Dendritic cell treated with granulocyte-macrophage colony-stimulating factor and Interleukin-4, amounts not matched to agents 40 ng/mL and 50 ng/mL, for 4 days (primary cell): ENCODE measurements around the gene RARB.

Source experiments
- H3K27ac Mint-ChIP-seq: one replicate; pipeline ENCODE4 v1.8.0; 2022; ENCODE audit warnings: mild to moderate bottlenecking, mixed read lengths
- H3K27me3 Mint-ChIP-seq: one replicate; pipeline ENCODE4 v1.8.0; 2022; ENCODE audit warnings: mild to moderate bottlenecking, mixed read lengths
- H3K36me3 Mint-ChIP-seq: one replicate; pipeline ENCODE4 v1.8.0; 2022; ENCODE audit warnings: low read depth, mixed read lengths
- H3K4me1 Mint-ChIP-seq: one replicate; pipeline ENCODE4 v1.8.0; 2022; ENCODE audit warnings: low read depth, mixed read lengths
- H3K4me3 Mint-ChIP-seq: one replicate; pipeline ENCODE4 v1.8.0; 2022; ENCODE audit warnings: mild to moderate bottlenecking, moderate library complexity, mixed read lengths
- H3K9me3 Mint-ChIP-seq: one replicate; pipeline ENCODE4 v1.8.0; 2022; ENCODE audit warnings: mixed read lengths
- intact Hi-C: fragments of 100-400 bp; cut with micrococcal nuclease; formaldehyde crosslinking; loops from one replicate; pipeline ENCODE4 v1.15.0; 2022

Gene RARB

DNA sequence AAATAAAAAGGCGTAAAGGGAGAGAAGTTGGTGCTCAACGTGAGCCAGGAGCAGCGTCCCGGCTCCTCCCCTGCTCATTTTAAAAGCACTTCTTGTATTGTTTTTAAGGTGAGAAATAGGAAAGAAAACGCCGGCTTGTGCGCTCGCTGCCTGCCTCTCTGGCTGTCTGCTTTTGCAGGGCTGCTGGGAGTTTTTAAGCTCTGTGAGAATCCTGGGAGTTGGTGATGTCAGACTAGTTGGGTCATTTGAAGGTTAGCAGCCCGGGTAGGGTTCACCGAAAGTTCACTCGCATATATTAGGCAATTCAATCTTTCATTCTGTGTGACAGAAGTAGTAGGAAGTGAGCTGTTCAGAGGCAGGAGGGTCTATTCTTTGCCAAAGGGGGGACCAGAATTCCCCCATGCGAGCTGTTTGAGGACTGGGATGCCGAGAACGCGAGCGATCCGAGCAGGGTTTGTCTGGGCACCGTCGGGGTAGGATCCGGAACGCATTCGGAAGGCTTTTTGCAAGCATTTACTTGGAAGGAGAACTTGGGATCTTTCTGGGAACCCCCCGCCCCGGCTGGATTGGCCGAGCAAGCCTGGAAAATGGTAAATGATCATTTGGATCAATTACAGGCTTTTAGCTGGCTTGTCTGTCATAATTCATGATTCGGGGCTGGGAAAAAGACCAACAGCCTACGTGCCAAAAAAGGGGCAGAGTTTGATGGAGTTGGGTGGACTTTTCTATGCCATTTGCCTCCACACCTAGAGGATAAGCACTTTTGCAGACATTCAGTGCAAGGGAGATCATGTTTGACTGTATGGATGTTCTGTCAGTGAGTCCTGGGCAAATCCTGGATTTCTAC is at the start of gene RARB:
Gene RARB, plus strand, starts transcription at position 322 of the 847 bp plus-strand sequence. Its CDS starts 469 bp downstream, at position 791.
- Mint-ChIP-seq H3K4me3 (peak within 1 kb of the TSS; percentile 52), H3K9me3 (no peaks in the 10 kb centered on the region), H3K36me3 (no peaks in the 10 kb centered on the region), H3K27ac (no peak within 1 kb of the TSS), H3K4me1 (peaks cover 12% of the 10 kb centered on the region), H3K27me3 (peaks cover 52% of the 10 kb centered on the region)
- intact Hi-C loops, result no loop called here

- no peak overlapping the region for H3K27ac Mint-ChIP-seq
- intact Hi-C loops, result no loop called here
Measured at GRCh38 chr3:25378786-25379311, 49.2 kb upstream of the RARB start.

DNA sequence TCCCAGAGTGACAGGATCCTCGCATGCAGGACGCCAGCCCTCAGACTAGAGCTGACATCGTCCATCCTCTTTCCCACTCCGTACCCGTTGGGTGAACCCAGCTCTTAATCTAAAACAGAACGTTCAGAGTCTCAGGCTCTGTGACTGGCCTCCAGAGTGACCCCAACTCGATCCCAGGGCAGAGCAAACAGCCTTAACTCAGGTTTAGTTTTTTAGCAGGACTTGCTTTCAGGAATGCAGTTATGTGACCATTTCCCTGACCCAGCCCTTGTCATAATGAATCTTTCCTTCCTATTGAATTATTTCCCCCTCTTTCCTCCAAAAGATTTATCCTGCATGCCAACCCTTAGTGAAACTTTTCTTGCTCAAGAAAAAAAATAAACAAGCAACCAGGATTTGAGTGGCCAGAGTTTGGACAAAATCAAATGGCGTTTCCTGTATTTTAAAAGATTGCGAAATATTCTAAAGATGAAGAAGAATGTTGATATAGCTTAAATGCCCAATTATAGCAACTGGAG is 47.8 kb upstream of the RARB start:
- no peaks in the 10 kb centered on the region for H3K9me3 Mint-ChIP-seq
- H3K27ac Mint-ChIP-seq, result no peak overlapping the region
- H3K27me3 Mint-ChIP-seq, result no peaks in the 10 kb centered on the region
- no peak overlapping the region for H3K4me3 Mint-ChIP-seq
- no peaks in the 10 kb centered on the region for H3K36me3 Mint-ChIP-seq
- intact Hi-C loops, result no loop called here
- H3K4me1 Mint-ChIP-seq, result no peaks in the 10 kb centered on the region

More at GRCh38 chr3:25378786-25379311, 49.2 kb upstream of the RARB start:
- Mint-ChIP-seq H3K9me3 (no peaks in the 10 kb centered on the region), H3K4me1 (no peaks in the 10 kb centered on the region), H3K36me3 (no peaks in the 10 kb centered on the region), H3K27me3 (no peaks in the 10 kb centered on the region), H3K4me3 (no peak overlapping the region)

GRCh38 chr3:25381083-25381482 is 47.0 kb upstream of the RARB start:
- H3K27ac Mint-ChIP-seq, result no peak overlapping the region
- no peaks in the 10 kb centered on the region for H3K9me3 Mint-ChIP-seq
- H3K27me3 Mint-ChIP-seq, result no peaks in the 10 kb centered on the region
- no peak overlapping the region for H3K4me3 Mint-ChIP-seq
- H3K4me1 Mint-ChIP-seq, result no peaks in the 10 kb centered on the region
- no peaks in the 10 kb centered on the region for H3K36me3 Mint-ChIP-seq
- intact Hi-C loops, result no loop called here

DNA sequence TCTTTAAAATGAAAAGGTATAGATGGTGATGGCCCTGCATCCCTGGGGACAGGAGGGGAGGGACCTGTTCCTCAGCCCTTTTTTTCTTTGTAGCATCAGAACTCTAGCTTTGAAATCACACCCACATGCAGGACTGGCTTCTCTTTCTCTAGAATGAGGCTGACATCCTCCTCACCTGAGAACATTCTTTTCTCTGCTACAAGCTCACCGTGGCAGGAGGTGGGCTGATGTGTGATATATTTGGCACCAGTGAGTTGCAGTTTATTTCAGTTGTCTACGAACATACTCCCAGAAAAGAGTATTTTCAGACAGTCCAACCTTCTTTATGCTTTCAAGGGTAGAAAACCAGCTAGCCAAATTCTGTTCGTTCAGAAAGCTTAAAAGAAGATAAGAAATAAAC is 43.6 kb upstream of the RARB start:
- Mint-ChIP-seq H3K27ac (no peak overlapping the region), H3K27me3 (no peaks in the 10 kb centered on the region), H3K4me3 (no peak overlapping the region), H3K9me3 (no peaks in the 10 kb centered on the region), H3K4me1 (no peaks in the 10 kb centered on the region), H3K36me3 (no peaks in the 10 kb centered on the region)
- intact Hi-C loops, result no loop called here

- Mint-ChIP-seq H3K36me3 (no peaks in the 10 kb centered on the region), H3K4me1 (no peaks in the 10 kb centered on the region), H3K27ac (no peak overlapping the region), H3K4me3 (no peak overlapping the region), H3K9me3 (no peaks in the 10 kb centered on the region), H3K27me3 (no peaks in the 10 kb centered on the region)
- intact Hi-C loops, result no loop called here
Measured at GRCh38 chr3:25385807-25386460, 42.1 kb upstream of the RARB start.

- intact Hi-C loops, result no loop called here
- Mint-ChIP-seq H3K36me3 (no peaks in the 10 kb centered on the region), H3K27me3 (no peaks in the 10 kb centered on the region), H3K9me3 (no peaks in the 10 kb centered on the region), H3K4me1 (no peaks in the 10 kb centered on the region), H3K4me3 (no peak overlapping the region), H3K27ac (no peak overlapping the region)
Measured at GRCh38 chr3:25386686-25387255, 41.3 kb upstream of the RARB start.

- Mint-ChIP-seq H3K27ac (no peak overlapping the region), H3K4me3 (no peak overlapping the region), H3K9me3 (no peaks in the 10 kb centered on the region), H3K27me3 (no peaks in the 10 kb centered on the region), H3K4me1 (no peaks in the 10 kb centered on the region), H3K36me3 (no peaks in the 10 kb centered on the region)
- intact Hi-C loops, result no loop called here
Measured at GRCh38 chr3:25390605-25391004, 37.5 kb upstream of the RARB start.

GRCh38 chr3:25396251-25396650 is 31.8 kb upstream of the RARB start:
- H3K36me3 Mint-ChIP-seq, result no peaks in the 10 kb centered on the region
- intact Hi-C loops, result no loop called here
- no peaks in the 10 kb centered on the region for H3K27me3 Mint-ChIP-seq
- H3K9me3 Mint-ChIP-seq, result peaks cover 17% of the 10 kb centered on the region
- H3K27ac Mint-ChIP-seq, result no peak overlapping the region
- H3K4me1 Mint-ChIP-seq, result no peaks in the 10 kb centered on the region
- H3K4me3 Mint-ChIP-seq, result no peak overlapping the region

DNA sequence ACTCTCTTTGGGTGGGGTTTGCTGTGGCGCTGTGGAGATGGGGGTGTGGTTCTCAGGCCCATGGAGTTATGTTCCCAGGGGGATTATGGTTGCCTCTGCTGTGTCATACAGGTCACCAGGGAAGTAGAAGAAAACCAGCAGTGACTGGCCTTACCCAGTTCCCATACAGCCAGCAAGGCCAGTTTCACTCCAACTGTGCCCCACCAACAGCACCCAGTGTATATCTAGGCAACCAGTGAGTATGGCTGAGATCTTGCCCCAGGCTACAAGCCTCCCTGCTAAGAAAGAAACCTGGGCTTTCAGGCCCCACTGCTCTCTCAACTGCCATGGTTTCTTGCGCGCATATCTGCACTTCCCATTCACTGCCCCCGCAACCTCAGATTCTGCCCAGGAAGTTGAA is 31.4 kb upstream of the RARB start:
- H3K9me3 Mint-ChIP-seq, result peaks cover 17% of the 10 kb centered on the region
- H3K27ac Mint-ChIP-seq, result no peak overlapping the region
- intact Hi-C loops, result no loop called here
- no peaks in the 10 kb centered on the region for H3K36me3 Mint-ChIP-seq
- H3K4me3 Mint-ChIP-seq, result no peak overlapping the region
- H3K27me3 Mint-ChIP-seq, result no peaks in the 10 kb centered on the region
- H3K4me1 Mint-ChIP-seq, result no peaks in the 10 kb centered on the region

- Mint-ChIP-seq H3K9me3 (peaks cover 17% of the 10 kb centered on the region), H3K27me3 (no peaks in the 10 kb centered on the region), H3K36me3 (no peaks in the 10 kb centered on the region), H3K4me1 (no peaks in the 10 kb centered on the region), H3K4me3 (no peak overlapping the region), H3K27ac (no peak overlapping the region)
- intact Hi-C loops, result no loop called here
Measured at GRCh38 chr3:25397150-25397549, 30.9 kb upstream of the RARB start.

DNA sequence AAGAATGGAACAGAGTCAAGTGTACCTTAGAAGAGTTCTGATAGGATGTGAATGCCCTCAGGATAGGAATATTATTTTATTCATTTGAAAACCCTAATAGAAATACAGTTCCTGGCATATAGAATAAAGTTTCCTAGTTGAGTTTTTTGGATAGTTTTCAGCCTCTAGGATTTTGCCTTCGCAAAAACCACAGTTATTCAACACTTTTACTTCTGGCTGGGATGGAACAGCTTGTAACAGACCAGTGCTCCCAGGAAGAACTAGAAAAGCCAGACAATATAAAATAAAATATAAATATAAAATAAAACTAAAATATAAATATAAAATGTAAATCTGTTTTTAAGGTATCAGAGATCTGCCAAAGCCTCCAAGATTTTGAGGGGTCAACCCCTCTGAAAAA is 27.5 kb upstream of the RARB start:
- Mint-ChIP-seq H3K27me3 (no peaks in the 10 kb centered on the region), H3K27ac (no peak overlapping the region), H3K4me1 (no peaks in the 10 kb centered on the region), H3K9me3 (peaks cover 17% of the 10 kb centered on the region), H3K4me3 (no peak overlapping the region), H3K36me3 (no peaks in the 10 kb centered on the region)
- intact Hi-C loops, result no loop called here

DNA sequence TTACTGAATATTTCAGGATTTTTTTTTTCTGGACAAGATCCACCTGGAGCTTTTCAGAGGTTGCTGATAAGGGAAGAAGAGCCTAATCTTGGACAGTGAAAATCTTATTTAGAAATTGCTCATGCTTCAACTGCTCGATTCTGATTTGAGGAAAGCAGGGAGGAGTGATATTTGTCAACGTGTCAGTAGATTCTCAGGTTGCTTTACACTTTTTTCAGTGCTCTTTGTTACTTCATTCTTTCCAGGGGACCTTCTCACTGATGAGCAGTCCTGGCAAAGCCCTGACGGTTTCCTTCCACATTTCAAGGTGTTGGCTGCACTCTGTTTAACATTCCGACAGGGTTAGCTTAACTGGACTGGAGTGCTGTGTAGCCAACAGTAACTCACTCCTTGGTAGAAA is 24.1 kb upstream of the RARB start:
- Mint-ChIP-seq H3K4me3 (no peak overlapping the region), H3K9me3 (no peaks in the 10 kb centered on the region), H3K27me3 (no peaks in the 10 kb centered on the region), H3K36me3 (no peaks in the 10 kb centered on the region), H3K4me1 (no peaks in the 10 kb centered on the region), H3K27ac (no peak overlapping the region)
- intact Hi-C loops, result no loop called here

DNA sequence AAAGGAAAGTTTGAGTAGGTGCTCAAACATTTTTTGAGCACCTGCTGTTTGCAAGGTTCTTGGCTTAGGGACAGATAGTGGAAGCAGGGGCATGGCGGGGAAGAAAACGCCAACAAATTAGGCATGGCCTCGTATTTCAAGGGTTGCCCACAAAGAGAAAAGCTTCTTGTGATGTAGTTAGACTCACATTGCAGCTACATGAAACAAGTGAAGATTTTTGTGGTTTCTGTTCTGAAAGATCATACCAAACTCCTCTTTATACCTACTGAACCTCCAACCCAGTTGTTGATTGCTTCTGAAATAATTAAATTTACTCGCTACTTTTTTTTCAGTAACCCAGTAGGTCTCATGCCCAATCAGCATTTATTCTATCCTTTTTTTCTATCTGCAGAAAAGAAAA is 23.5 kb upstream of the RARB start:
- Mint-ChIP-seq H3K4me1 (no peaks in the 10 kb centered on the region), H3K36me3 (no peaks in the 10 kb centered on the region), H3K27ac (no peak overlapping the region), H3K27me3 (no peaks in the 10 kb centered on the region), H3K9me3 (no peaks in the 10 kb centered on the region), H3K4me3 (no peak overlapping the region)
- intact Hi-C loops, result no loop called here
